Measurements from ENCODE around the gene MRPL37.

DNA sequence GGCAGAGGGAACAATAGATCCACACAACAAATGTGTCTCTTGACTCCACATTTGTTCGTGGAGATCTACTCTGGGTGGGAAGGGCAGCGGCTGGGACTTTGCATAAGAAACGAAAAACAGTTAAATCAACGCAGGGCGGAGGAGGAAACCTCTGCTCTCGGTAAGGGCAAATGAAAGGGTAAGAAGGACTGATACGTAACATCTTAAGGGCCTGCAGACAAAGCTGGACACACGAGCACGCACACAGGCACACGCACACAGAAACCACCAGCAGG, 57.3 kb downstream of the MRPL37 start:
- TF ChIP-seq, protein P1, sequence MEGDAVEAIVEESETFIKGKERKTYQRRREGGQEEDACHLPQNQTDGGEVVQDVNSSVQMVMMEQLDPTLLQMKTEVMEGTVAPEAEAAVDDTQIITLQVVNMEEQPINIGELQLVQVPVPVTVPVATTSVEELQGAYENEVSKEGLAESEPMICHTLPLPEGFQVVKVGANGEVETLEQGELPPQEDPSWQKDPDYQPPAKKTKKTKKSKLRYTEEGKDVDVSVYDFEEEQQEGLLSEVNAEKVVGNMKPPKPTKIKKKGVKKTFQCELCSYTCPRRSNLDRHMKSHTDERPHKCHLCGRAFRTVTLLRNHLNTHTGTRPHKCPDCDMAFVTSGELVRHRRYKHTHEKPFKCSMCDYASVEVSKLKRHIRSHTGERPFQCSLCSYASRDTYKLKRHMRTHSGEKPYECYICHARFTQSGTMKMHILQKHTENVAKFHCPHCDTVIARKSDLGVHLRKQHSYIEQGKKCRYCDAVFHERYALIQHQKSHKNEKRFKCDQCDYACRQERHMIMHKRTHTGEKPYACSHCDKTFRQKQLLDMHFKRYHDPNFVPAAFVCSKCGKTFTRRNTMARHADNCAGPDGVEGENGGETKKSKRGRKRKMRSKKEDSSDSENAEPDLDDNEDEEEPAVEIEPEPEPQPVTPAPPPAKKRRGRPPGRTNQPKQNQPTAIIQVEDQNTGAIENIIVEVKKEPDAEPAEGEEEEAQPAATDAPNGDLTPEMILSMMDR (conservative IDR thresholded peaks at IDR 0.05) = no peak
- no peak for TF ChIP-seq EZH2 (IDR thresholded peaks at IDR 0.05; ENCODE audit: low read depth)
